GM13976 (cell line): ENCODE data around the gene OTUB2.

Experiments
- DNase-seq: peaks from one replicate; pipeline ENCODE4 v3.0.0; 2012; ENCODE audit warnings: low spot score
- in situ Hi-C: fragments of 300-500 bp; cut with MboI; formaldehyde crosslinking; loops from one replicate; pipeline ENCODE4 v1.12.0; 2022; ENCODE audit warnings: low sequenced_read_pairs, mixed read lengths, inconsistent platforms; ENCODE audit not compliant: unreplicated experiment
- TF ChIP-seq, protein P1 (sequence below): IDR thresholded peaks from 2 replicates; pipeline ENCODE4 v1.5.1; 2012; ENCODE audit warnings: borderline replicate concordance, mild to moderate bottlenecking; ENCODE audit not compliant: insufficient read depth; ENCODE audit errors: extremely low read depth, missing control alignments, control extremely low read depth

OTUB2 gene

DNA sequence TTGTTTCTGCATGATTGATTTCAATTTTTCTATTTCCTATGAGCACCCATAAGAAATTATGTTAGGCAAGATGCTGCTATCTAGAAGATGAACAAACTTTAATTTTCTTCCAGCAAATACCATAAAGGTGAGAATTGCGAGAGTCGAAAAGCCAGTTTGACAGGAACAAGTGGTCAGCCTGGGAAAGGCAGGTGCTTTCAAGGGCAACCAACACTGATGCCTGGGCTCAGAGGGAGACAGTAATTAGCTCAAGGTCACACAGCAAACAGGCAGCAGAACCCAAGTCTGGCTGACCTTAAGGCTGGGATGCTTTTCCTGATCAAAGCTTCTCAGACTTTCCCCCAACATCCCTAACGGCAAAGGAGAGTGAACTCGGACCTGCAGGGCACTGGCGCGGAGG is 6.8 kb upstream of the OTUB2 start:
- TF ChIP-seq, protein P1, sequence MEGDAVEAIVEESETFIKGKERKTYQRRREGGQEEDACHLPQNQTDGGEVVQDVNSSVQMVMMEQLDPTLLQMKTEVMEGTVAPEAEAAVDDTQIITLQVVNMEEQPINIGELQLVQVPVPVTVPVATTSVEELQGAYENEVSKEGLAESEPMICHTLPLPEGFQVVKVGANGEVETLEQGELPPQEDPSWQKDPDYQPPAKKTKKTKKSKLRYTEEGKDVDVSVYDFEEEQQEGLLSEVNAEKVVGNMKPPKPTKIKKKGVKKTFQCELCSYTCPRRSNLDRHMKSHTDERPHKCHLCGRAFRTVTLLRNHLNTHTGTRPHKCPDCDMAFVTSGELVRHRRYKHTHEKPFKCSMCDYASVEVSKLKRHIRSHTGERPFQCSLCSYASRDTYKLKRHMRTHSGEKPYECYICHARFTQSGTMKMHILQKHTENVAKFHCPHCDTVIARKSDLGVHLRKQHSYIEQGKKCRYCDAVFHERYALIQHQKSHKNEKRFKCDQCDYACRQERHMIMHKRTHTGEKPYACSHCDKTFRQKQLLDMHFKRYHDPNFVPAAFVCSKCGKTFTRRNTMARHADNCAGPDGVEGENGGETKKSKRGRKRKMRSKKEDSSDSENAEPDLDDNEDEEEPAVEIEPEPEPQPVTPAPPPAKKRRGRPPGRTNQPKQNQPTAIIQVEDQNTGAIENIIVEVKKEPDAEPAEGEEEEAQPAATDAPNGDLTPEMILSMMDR, result no peak
- DNase-seq, result no peak
- in situ Hi-C loops, result no loop called here

- TF ChIP-seq, protein P1, result no peak
- DNase-seq, result no peak
- in situ Hi-C loops, result no loop called here
Observed at GRCh38 chr14:94020267-94020666, 5.9 kb upstream of the OTUB2 start.

DNA sequence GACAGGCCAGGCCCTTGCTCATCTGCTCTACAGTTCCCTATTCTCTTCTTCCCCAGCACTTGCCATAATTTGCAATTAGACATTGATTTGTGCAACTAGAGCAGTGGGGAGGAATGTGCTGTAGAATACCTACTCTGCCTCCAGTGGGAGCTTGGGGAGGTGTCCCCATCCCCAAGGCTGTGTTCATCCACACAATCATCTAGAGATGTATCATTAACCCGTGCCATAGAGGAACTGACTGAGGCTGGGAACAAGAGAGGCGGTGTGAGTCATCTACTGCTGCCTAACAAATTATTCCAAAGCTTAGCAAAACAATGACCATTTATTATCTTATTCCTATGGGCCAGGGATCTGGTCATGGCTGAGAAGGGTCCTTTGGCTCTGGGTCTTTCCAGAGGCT is 5.1 kb upstream of the OTUB2 start:
- DNase-seq, result no peak
- in situ Hi-C loops, result no loop called here

GRCh38 chr14:94021416-94022157 is 4.6 kb upstream of the OTUB2 start:
- DNase-seq, result no peak
- TF ChIP-seq, protein P1, result no peak
- in situ Hi-C loops, result no loop called here

More for the DNA sequence above, 5.1 kb upstream of the OTUB2 start:
- TF ChIP-seq, protein P1, result no peak

DNA sequence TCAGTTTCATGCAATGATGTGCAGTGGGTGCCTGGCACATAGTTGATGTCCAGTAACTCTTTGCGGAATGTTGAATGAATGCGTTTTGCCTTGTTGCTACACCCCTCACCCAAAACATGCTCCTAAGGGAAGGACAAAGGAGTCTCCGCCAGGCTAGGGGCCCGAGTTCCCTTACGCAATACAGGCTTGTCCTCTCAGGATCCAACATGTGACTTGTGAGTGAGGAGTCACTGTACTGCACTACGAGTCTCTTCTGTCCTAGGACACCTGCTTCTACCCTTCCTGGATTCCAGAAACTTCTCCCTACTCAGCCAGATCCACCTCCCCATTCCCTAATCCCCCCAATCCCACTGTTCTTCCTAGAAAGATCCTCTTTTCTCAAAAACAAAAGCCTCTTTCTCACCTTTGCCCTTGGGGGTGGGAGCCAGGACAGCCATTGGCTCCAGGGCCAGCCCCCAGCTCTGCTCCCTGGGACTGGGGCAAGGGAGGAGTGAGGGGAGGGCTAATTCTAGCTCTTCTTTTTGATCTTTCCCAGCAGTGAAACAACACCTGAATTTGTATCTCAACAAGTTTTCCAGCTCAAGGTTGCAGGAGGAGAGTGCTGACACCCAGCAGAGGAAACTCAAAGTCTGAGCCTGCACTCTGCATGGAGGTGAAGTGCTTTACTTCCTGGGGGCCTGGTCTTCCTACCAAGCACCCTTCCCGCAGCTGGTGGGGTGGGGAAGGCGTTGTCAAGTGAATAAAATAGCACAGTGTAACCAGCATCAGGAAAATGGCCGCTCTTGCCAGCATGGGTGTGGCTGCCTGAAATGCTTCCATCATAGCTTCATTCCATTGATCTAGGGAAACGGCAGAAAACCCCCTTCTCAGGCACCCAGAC is 3.4 kb upstream of the OTUB2 start:
- DNase-seq, result no peak
- in situ Hi-C loops, result no loop called here
- TF ChIP-seq, protein P1, result no peak

DNA sequence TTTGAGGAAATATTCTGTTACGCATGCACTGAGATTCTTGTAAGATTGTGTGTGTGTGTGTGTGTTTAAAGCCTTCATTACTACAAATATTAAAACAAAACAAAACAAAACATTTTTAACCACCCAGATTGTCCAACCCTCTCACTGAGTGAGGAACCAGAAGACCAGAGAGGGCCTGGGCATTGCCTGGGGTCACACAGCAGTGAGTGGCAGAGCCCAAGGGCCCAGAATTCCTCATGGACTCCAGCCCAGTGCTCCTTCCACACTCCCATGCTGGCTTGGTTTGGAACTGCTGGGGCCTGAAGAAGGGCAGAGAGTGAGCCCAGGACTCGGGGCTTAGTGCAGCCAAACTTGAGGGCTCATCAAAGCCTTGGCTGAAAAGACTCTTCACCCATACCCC is 1.6 kb upstream of the OTUB2 start:
- in situ Hi-C loops, result no loop called here
- DNase-seq, result no peak
- TF ChIP-seq, protein P1, result no peak
